ENCODE results near the gene ZNF138.
A peak's percentile ranks its signal among the peaks of the same experiment; 100 is the strongest.

Gene ZNF138

GRCh38 chr7:64794171-64794844 lies at the start of gene ZNF138:
Gene ZNF138 (plus strand): TSS chr7:64794428. CDS start chr7:64794569, 141 bp downstream.
- peak; percentile 94 for DNase-seq (ENCODE audit: low read depth)

DNA sequence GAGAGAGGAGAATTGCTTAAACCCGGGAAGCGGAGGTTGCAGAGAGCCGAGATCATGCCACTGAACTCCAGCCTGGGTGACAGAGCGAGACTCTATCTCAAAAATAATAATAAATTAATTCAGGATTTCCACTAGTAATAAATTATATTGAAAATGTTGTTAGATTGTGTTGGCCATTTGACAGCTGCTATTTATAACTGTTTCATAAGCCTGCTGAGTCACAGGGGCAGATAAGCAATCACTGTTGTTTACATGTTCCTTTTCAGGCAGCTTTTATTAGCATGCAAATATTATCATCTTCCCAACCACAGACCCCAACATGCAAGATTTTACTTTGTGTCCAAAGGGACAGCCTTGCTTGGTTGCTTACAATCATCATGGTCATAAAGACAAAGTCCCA lies 49.5 kb upstream of the ZNF138 start:
- H3K4me3 ChIP-seq (replicated peaks; ENCODE audit: low read depth, low read length) = no peak overlapping the region
- TF ChIP-seq, protein P1, sequence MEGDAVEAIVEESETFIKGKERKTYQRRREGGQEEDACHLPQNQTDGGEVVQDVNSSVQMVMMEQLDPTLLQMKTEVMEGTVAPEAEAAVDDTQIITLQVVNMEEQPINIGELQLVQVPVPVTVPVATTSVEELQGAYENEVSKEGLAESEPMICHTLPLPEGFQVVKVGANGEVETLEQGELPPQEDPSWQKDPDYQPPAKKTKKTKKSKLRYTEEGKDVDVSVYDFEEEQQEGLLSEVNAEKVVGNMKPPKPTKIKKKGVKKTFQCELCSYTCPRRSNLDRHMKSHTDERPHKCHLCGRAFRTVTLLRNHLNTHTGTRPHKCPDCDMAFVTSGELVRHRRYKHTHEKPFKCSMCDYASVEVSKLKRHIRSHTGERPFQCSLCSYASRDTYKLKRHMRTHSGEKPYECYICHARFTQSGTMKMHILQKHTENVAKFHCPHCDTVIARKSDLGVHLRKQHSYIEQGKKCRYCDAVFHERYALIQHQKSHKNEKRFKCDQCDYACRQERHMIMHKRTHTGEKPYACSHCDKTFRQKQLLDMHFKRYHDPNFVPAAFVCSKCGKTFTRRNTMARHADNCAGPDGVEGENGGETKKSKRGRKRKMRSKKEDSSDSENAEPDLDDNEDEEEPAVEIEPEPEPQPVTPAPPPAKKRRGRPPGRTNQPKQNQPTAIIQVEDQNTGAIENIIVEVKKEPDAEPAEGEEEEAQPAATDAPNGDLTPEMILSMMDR (IDR thresholded peaks at IDR 0.05; ENCODE audit: low read length, missing control alignments) = no peak
- DNase-seq (ENCODE audit: low read depth) = no peak

More at GRCh38 chr7:64794171-64794844, at the start of gene ZNF138:
- H3K4me3 ChIP-seq (replicated peaks; ENCODE audit: low read depth, low read length) = peak within 1 kb of the TSS; percentile 85
- TF ChIP-seq, protein P1 (IDR thresholded peaks at IDR 0.05; ENCODE audit: low read length, missing control alignments) = no peak

- H3K4me3 ChIP-seq (replicated peaks; ENCODE audit: low read depth, low read length) = no peak overlapping the region
- TF ChIP-seq, protein P1 (IDR thresholded peaks at IDR 0.05; ENCODE audit: low read length, missing control alignments) = no peak
- DNase-seq (ENCODE audit: low read depth) = no peak
These were observed 46.4 kb upstream of the ZNF138 start for GRCh38 chr7:64747802-64748201.

- TF ChIP-seq, protein P1 (IDR thresholded peaks at IDR 0.05; ENCODE audit: low read length, missing control alignments) = no peak
- H3K4me3 ChIP-seq (replicated peaks; ENCODE audit: low read depth, low read length) = no peak overlapping the region
- no peak for DNase-seq (ENCODE audit: low read depth)
These were observed 41.2 kb upstream of the ZNF138 start for GRCh38 chr7:64753032-64753431.

GRCh38 chr7:64755865-64756264 lies 38.4 kb upstream of the ZNF138 start:
- DNase-seq (ENCODE audit: low read depth) = no peak
- TF ChIP-seq, protein P1 (IDR thresholded peaks at IDR 0.05; ENCODE audit: low read length, missing control alignments) = no peak
- H3K4me3 ChIP-seq (replicated peaks; ENCODE audit: low read depth, low read length) = no peak overlapping the region

- TF ChIP-seq, protein P1 (IDR thresholded peaks at IDR 0.05; ENCODE audit: low read length, missing control alignments) = no peak
- DNase-seq (ENCODE audit: low read depth) = no peak
These were observed 36.1 kb upstream of the ZNF138 start for GRCh38 chr7:64758151-64758550.

GRCh38 chr7:64768824-64769223 lies 25.4 kb upstream of the ZNF138 start:
- TF ChIP-seq, protein P1 (IDR thresholded peaks at IDR 0.05; ENCODE audit: low read length, missing control alignments) = no peak
- H3K4me3 ChIP-seq (replicated peaks; ENCODE audit: low read depth, low read length) = no peak overlapping the region
- DNase-seq (ENCODE audit: low read depth) = no peak

More at GRCh38 chr7:64758151-64758550, 36.1 kb upstream of the ZNF138 start:
- no peak overlapping the region for H3K4me3 ChIP-seq (replicated peaks; ENCODE audit: low read depth, low read length)

Measured in fibroblast of pulmonary artery (primary cell).